Tibial nerve (tissue), 4 donors: ENCODE results near the gene MYRFL. TPM values are rescaled to one million over a fixed set of nuclear protein-coding genes. Genes with fewer than 3 reads are reported as not detected.

Experiments
- DNase-seq, 2 donors: peaks; one replicate each; pipeline ENCODE4 v3.0.0-alpha.2; 2019; ENCODE audit warnings: low spot score in 2 of 2
- H3K27ac ChIP-seq, 4 donors: fragments of 200-600 bp; sonication (generic) in 3 of 4; one replicate each; pipeline ENCODE4 v1.5.1; 2017 to 2019; ENCODE audit warnings: mild to moderate bottlenecking in 1 of 4
- H3K27me3 ChIP-seq, 2 donors: fragments of 200-600 bp; sonication (generic) in 1 of 2; one replicate each; pipeline versions ENCODE4 v1.5.1 to v1.6.0; 2017 to 2019
- H3K36me3 ChIP-seq, 3 donors: fragments of 200-600 bp; sonication (generic); one replicate each; pipeline ENCODE4 v1.5.1; 2018 to 2019
- H3K4me1 ChIP-seq, 4 donors: fragments of 200-600 bp; sonication (generic) in 3 of 4; one replicate each; pipeline ENCODE4 v1.5.1; 2017 to 2019
- H3K4me3 ChIP-seq, 4 donors: fragments of 200-600 bp; sonication (generic) in 3 of 4; one replicate each; pipeline ENCODE4 v1.5.1; 2017 to 2019; ENCODE audit warnings: mild to moderate bottlenecking in 1 of 4, moderate library complexity in 1 of 4
- H3K9me3 ChIP-seq, 4 donors: fragments of 200-600 bp; sonication (generic) in 3 of 4; one replicate each; pipeline ENCODE4 v1.5.1; 2017 to 2019
- CTCF ChIP-seq, 5 experiments: fragments of 200-600 bp in 3 of 5; fragments of 450-650 bp in 2 of 5; sonication (generic) in 3 of 5; IDR thresholded peaks; one replicate each; pipeline ENCODE4 v1.5.1; 2016 to 2019; ENCODE audit warnings: antibody characterized with exemption in 5 of 5, mild to moderate bottlenecking in 3 of 5, moderate library complexity in 2 of 5
- EP300 ChIP-seq, 2 donors: sonication (generic); formaldehyde crosslinking; IDR thresholded peaks; one replicate each; pipeline ENCODE4 v1.6.1; 2017; ENCODE audit warnings: antibody characterized with exemption in 2 of 2, mild to moderate bottlenecking in 1 of 2
- POLR2A ChIP-seq, 2 donors: fragments of 450-650 bp; IDR thresholded peaks; one replicate each; pipeline ENCODE4 v1.6.1; 2017; ENCODE audit warnings: antibody characterized with exemption in 2 of 2, mild to moderate bottlenecking in 2 of 2, moderate library complexity in 2 of 2
- WGBS, 2 donors: methylation state at CpG; one replicate each; pipeline ENCODE4 v1.1.5; 2018; 5-methylcytosine and 5-hydroxymethylcytosine counted together
- total RNA-seq, 4 donors: library from RNA; depleted of rRNA; stranded (reverse); fragments of >200 nt; gene quantifications; one replicate each; pipeline ENCODE4 v1.1.0, GENCODE V29; 2016

Gene MYRFL
- total RNA-seq, 4 donors from 2014 or later, result 0.20 TPM; not detected in 3

DNA sequence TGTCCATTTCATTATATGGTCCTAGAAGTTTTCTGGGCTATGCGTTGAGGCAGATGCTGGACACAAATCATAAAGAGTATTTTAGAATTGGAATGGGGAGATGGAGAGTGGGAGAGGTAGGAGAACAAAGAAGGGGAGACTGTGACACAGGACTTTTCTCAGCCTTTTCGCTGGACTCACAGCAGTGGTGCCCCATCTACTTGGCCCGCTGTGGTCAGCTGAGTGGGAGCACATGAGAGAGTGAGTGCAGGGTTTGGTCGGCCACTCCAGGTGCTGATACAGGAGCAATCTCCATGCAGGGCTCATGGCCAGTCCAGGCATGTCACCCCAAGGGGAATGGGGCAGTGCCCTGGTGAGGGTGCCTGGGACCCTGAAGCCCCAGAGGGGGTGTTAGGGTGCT, 109.0 kb downstream of the MYRFL start:
- TF ChIP-seq EP300 (IDR thresholded peaks at IDR 0.05) (no peak), POLR2A (IDR thresholded peaks at IDR 0.05) (no peak), CTCF (IDR thresholded peaks at IDR 0.05) (no peak)

DNA sequence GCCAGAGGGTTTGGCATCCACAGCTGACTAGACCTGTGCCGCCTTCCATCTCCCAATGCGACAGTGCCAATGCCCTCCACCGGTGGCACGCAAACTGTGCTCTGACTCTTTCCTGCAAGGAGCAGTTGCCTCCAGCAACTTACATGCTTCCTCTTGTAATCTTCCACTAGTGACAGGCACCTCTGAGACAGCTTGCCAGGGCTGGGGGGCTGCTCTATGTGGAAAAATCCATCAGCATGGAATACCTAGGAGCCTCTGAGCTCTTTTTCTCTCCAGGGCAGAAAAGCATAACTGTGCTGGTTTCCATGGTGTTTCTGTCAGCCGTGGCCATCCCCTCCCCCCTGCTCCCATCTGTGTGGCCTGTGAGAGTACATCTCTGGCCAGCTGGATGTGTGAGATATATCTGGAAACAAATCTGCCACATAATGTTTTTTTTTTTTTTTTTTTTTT, 110.6 kb downstream of the MYRFL start:
- no peaks in the 10 kb centered on the region for H3K27me3 ChIP-seq
- 55 to 77% methylated on average over 5 of the region's 5 CpGs for WGBS, 2 donors
- TF ChIP-seq POLR2A (IDR thresholded peaks at IDR 0.05) (no peak), EP300 (IDR thresholded peaks at IDR 0.05) (no peak), CTCF (IDR thresholded peaks at IDR 0.05) (no peak)
- H3K4me1 ChIP-seq, result peaks cover 0 to 14% (median 0%) of the 10 kb centered on the region in 4 donors
- DNase-seq, result no peak
- no peak overlapping the region for H3K27ac ChIP-seq
- no peak overlapping the region for H3K4me3 ChIP-seq
- H3K36me3 ChIP-seq, result no peaks in the 10 kb centered on the region
- no peaks in the 10 kb centered on the region for H3K9me3 ChIP-seq

More for the DNA sequence above, 109.0 kb downstream of the MYRFL start:
- H3K36me3 ChIP-seq, result no peaks in the 10 kb centered on the region
- H3K27ac ChIP-seq, result no peak overlapping the region
- no peak overlapping the region for H3K4me3 ChIP-seq
- H3K9me3 ChIP-seq, result no peaks in the 10 kb centered on the region
- WGBS, 2 donors, result 87 to 94% methylated on average over 4 of the region's 4 CpGs
- no peak for DNase-seq
- H3K27me3 ChIP-seq, result no peaks in the 10 kb centered on the region
- peaks cover 0 to 14% (median 0%) of the 10 kb centered on the region in 4 donors for H3K4me1 ChIP-seq

GRCh38 chr12:69936214-69936731, 111.2 kb downstream of the MYRFL start:
- TF ChIP-seq CTCF (IDR thresholded peaks at IDR 0.05) (no peak), POLR2A (IDR thresholded peaks at IDR 0.05) (no peak), EP300 (IDR thresholded peaks at IDR 0.05) (no peak)
- WGBS, 2 donors, result 60 to 71% methylated on average over 5 of the region's 5 CpGs

GRCh38 chr12:69936766-69937165, 111.7 kb downstream of the MYRFL start:
- Histone ChIP-seq H3K9me3 (no peaks in the 10 kb centered on the region), H3K27ac (no peak overlapping the region), H3K27me3 (no peaks in the 10 kb centered on the region), H3K36me3 (no peaks in the 10 kb centered on the region), H3K4me3 (no peak overlapping the region), H3K4me1 (peaks cover 0 to 14% (median 0%) of the 10 kb centered on the region in 4 donors)
- TF ChIP-seq POLR2A (IDR thresholded peaks at IDR 0.05) (no peak), CTCF (IDR thresholded peaks at IDR 0.05) (no peak), EP300 (IDR thresholded peaks at IDR 0.05) (no peak)
- DNase-seq, result no peak
- WGBS, 2 donors, result 23 to 43% methylated on average over 2 of the region's 2 CpGs

More at GRCh38 chr12:69936214-69936731, 111.2 kb downstream of the MYRFL start:
- Histone ChIP-seq H3K27me3 (no peaks in the 10 kb centered on the region), H3K4me1 (peaks cover 0 to 14% (median 0%) of the 10 kb centered on the region in 4 donors), H3K4me3 (no peak overlapping the region), H3K27ac (no peak overlapping the region), H3K36me3 (no peaks in the 10 kb centered on the region), H3K9me3 (no peaks in the 10 kb centered on the region)
- DNase-seq, result no peak

DNA sequence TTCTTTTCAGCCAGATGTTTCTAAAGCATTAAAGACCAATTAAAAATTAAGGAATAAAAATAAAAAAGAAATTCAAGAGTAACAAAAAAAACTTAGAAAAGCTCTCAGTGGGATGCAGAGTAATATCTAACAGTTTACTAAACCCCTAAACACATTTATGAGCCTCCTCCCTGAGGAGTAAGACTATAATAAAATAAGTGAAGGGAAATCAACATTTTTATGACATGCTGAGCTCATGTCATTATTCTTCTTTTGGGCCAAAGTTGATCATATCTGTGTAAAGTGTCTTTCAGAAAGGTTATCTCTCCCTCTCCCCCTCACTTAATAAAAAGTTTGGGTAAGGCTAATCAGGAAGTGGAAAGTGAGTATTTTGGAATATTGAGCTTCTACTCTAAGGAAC, 122.1 kb downstream of the MYRFL start:
- Histone ChIP-seq H3K9me3 (no peaks in the 10 kb centered on the region), H3K4me1 (no peaks in the 10 kb centered on the region), H3K4me3 (no peak overlapping the region), H3K27ac (no peak overlapping the region), H3K27me3 (no peaks in the 10 kb centered on the region), H3K36me3 (no peaks in the 10 kb centered on the region)
- no peak for TF ChIP-seq EP300 (IDR thresholded peaks at IDR 0.05)
- TF ChIP-seq POLR2A (IDR thresholded peaks at IDR 0.05), result no peak
- no peak for TF ChIP-seq CTCF (IDR thresholded peaks at IDR 0.05)
- no peak for DNase-seq
